Measurements from ENCODE around the gene EGR4.

GRCh38 chr2:73333564-73333963, 40.2 kb upstream of the EGR4 start:
- no peak for TF ChIP-seq CTCF (IDR thresholded peaks at IDR 0.05 in 8 of 11, conservative IDR thresholded peaks at IDR 0.05 in 3 of 11)
- TF ChIP-seq POLR2A (IDR thresholded peaks at IDR 0.05): no peak
- no peak for TF ChIP-seq POLR2AphosphoS5 (IDR thresholded peaks at IDR 0.05)
